T-helper 2 cell treated with Interferon-gamma antibody and Interleukin-4, amounts not matched to agents 5 μg/mL and 100 μg/mL, for 36 hours (primary cell): ENCODE results near the gene STAG3.
A peak's percentile ranks its signal among the peaks of the same experiment; 100 is the strongest.

Experiments
- DNase-seq: peaks from one replicate; pipeline ENCODE4 v3.0.0; 2021; ENCODE audit warnings: low spot score
- H3K27ac Mint-ChIP-seq: one replicate; pipeline ENCODE4 v1.8.0; 2021; ENCODE audit warnings: mild to moderate bottlenecking, mixed read lengths
- H3K27me3 Mint-ChIP-seq: one replicate; pipeline ENCODE4 v1.8.0; 2021; ENCODE audit warnings: low read depth, mixed read lengths
- H3K36me3 Mint-ChIP-seq: one replicate; pipeline ENCODE4 v1.8.0; 2021; ENCODE audit warnings: low read depth, mixed read lengths
- H3K4me1 Mint-ChIP-seq: one replicate; pipeline ENCODE4 v1.8.0; 2021; ENCODE audit warnings: low read depth, mixed read lengths
- H3K4me3 Mint-ChIP-seq: one replicate; pipeline ENCODE4 v1.8.0; 2022; ENCODE audit warnings: mild to moderate bottlenecking, moderate library complexity, mixed read lengths
- H3K9me3 Mint-ChIP-seq: one replicate; pipeline ENCODE4 v1.8.0; 2021; ENCODE audit warnings: mixed read lengths

Gene STAG3

DNA sequence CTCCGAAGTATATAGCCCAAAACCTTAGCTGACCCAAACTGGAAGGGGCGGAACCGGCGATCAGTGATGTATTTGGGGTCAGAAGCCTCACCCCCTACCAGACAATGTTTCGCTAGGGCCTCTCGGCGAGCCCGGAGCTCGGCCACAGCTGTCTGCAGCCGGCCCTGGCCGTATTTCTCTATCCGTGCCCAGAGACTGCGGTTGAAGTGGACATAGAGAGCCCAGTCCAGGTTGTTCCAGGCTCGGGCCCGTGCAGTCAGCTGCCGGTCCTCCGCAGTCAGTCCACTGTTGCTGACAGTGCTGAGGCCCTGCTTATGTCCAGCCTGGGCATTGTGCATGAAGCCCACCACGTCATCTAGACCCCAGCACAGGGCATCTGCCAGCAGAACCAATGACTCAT, 17.7 kb upstream of the STAG3 start:
- DNase-seq, result no peak
- peaks cover 19% of the 10 kb centered on the region for H3K36me3 Mint-ChIP-seq
- H3K4me3 Mint-ChIP-seq, result no peak overlapping the region
- H3K27ac Mint-ChIP-seq, result no peak overlapping the region
- no peaks in the 10 kb centered on the region for H3K27me3 Mint-ChIP-seq
- no peaks in the 10 kb centered on the region for H3K9me3 Mint-ChIP-seq
- H3K4me1 Mint-ChIP-seq, result peaks cover 31% of the 10 kb centered on the region

DNA sequence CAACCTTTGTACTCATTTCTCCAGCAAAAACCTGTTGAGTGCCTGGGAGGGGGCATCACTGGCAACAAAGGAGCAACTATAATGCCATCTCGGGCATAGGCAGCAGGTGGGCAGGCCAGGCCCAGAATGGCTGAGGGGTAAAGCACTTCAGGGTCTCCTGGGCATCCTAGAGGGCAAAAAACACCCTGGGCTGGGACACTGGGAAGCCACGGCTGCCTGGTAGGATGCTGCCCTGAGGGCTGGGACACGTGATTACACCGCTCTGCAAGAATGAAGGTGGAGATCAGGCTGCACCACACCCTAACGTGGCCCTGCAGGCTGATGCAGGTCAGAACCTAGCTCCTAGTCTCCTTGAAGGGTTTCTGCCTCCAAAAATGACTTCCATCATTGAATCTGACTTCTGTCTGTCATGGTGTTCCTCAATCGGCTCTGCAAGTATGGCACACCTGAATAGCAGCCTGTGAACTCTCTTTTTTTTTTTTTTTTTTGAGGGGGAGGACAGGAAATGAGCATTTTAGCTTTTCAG, 14.6 kb upstream of the STAG3 start:
- H3K4me3 Mint-ChIP-seq, result peak overlapping the region; percentile 66
- H3K4me1 Mint-ChIP-seq, result peaks cover 44% of the 10 kb centered on the region
- H3K9me3 Mint-ChIP-seq, result no peaks in the 10 kb centered on the region

DNA sequence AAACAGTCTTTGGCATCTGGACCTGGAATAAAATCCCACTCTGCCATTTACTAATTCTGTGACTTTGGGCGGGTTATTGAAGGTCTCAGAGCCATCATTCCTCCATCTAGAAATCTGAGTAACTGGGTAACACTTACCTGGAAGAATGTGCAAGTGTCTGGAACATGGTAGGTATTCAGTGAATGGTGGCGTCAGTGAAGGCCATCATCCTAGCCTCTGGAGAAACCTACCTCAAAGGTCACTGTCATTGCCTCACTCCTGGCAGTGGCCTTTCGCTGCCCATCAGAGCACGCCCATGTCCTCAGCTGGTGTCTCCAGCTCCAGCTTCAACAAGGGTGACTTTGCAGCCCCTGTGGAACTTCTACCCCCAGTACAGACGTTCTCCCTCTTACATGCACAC, 13.8 kb upstream of the STAG3 start:
- Mint-ChIP-seq H3K36me3 (no peaks in the 10 kb centered on the region), H3K27me3 (no peaks in the 10 kb centered on the region), H3K4me3 (no peak overlapping the region), H3K27ac (no peak overlapping the region), H3K4me1 (peaks cover 51% of the 10 kb centered on the region), H3K9me3 (no peaks in the 10 kb centered on the region)
- DNase-seq, result no peak

More for the DNA sequence above, 14.6 kb upstream of the STAG3 start:
- Mint-ChIP-seq H3K36me3 (no peaks in the 10 kb centered on the region), H3K27ac (peak overlapping the region; percentile 43), H3K27me3 (no peaks in the 10 kb centered on the region)
- DNase-seq, result no peak

DNA sequence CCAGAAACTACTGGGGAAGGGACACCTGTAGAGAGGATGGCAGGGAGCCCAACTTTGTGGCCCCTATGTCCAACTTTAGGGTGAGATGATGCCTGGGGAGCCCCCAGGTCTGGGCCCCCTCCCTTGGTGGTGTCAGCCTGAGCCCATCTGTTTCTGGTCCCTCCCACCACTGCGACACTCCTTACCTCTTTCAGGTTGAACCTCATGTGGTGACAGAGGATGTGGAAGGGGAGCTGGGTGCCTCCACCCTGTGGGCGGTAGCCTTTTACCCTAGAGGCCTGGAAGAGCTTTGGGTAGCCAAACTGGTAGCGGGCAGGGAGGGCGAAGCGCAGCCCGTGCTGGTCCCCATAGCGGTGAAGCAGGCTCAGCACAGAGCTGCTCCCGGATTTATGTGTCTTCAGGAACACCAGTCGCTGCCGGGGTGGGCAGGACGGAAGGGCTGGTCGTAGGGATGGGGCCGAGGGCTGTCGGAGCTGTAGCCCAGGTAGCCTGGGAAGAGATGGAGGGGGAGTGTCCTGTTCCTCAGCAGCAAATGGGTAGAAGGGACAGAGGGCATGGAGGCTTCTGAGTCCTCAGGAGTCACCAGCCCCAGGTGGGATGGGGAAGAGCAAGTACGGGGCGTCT, 11.3 kb upstream of the STAG3 start:
- peaks cover 3% of the 10 kb centered on the region for H3K36me3 Mint-ChIP-seq
- peaks cover 9% of the 10 kb centered on the region for H3K27me3 Mint-ChIP-seq
- no peak for DNase-seq
- H3K9me3 Mint-ChIP-seq, result no peaks in the 10 kb centered on the region
- peak overlapping the region; percentile 71 for H3K4me3 Mint-ChIP-seq
- H3K4me1 Mint-ChIP-seq, result peaks cover 60% of the 10 kb centered on the region
- H3K27ac Mint-ChIP-seq, result peak overlapping the region; percentile 71

DNA sequence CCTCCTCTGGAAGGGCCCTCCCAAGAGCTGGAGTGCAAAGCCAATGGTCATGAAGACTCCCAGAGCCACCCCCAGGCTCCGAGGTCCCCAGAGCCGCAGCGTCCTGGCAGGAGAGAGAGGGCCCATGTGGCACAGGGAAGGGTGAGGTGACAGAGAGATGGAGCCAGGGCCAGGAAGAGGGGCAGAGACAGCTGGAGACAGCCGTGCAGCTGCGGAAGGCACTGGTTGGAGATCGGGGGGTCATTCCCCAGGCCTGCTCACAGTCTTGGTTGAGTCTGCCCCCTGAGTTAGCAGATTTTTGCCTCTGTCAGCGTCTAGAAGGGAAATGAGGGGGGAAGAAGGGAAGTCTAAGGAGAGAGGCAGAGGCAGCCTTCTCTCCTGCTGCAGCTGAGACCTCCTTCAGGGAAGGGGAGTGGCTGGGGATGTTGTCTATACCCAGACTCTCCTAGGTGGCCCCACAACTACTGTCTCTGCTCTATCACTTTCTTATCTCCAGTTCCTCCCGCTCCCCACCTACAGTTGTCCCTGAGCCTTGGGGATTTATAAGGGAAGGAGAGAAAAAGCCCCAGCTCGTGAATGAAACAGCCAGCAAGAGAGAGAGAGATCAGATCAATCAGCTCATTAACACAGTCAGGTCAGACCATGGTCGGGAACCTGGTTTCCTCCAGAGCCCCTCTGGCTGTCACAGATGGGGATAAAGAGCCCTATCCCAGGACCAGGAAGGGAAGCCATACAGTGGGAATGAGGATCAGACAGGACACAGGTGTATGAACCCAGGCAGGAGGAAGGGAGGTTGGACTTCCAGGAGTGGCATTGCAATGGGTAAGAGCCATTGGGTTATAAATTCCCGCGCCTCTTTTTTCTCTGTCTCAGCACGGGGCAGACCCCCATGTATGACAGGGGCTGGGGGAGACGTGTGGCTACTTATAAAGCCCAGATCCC, 10.5 kb upstream of the STAG3 start:
- no peaks in the 10 kb centered on the region for H3K9me3 Mint-ChIP-seq
- H3K4me3 Mint-ChIP-seq, result peak overlapping the region; percentile 71
- H3K27ac Mint-ChIP-seq, result peak overlapping the region; percentile 71
- peaks cover 3% of the 10 kb centered on the region for H3K36me3 Mint-ChIP-seq
- DNase-seq, result no peak
- H3K4me1 Mint-ChIP-seq, result peaks cover 63% of the 10 kb centered on the region
- peaks cover 11% of the 10 kb centered on the region for H3K27me3 Mint-ChIP-seq

DNA sequence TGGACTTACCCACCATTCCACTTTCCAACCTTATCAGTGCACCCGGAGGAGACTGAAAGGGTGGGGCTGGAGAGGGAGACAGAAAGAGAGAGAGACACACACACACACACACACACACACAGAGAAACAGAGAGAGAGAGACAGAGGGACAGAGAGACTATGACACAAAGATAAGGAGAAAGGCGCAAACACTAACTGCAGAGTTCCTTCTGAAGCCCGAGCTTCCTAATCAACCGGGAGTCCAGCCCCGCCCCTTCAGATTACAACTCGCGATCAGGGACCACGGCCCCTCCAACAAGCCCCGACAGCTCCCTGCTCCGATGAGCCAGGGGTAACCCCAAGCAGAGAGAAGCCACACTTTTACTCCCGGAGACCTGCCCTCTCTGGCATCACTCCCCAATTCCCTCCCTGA, 9.8 kb upstream of the STAG3 start:
- no peaks in the 10 kb centered on the region for H3K9me3 Mint-ChIP-seq
- H3K4me3 Mint-ChIP-seq, result peak overlapping the region; percentile 71
- peak overlapping the region; percentile 67 for H3K27ac Mint-ChIP-seq
- no peak for DNase-seq
- H3K4me1 Mint-ChIP-seq, result peaks cover 59% of the 10 kb centered on the region
- H3K36me3 Mint-ChIP-seq, result peaks cover 3% of the 10 kb centered on the region
- peaks cover 11% of the 10 kb centered on the region for H3K27me3 Mint-ChIP-seq

DNA sequence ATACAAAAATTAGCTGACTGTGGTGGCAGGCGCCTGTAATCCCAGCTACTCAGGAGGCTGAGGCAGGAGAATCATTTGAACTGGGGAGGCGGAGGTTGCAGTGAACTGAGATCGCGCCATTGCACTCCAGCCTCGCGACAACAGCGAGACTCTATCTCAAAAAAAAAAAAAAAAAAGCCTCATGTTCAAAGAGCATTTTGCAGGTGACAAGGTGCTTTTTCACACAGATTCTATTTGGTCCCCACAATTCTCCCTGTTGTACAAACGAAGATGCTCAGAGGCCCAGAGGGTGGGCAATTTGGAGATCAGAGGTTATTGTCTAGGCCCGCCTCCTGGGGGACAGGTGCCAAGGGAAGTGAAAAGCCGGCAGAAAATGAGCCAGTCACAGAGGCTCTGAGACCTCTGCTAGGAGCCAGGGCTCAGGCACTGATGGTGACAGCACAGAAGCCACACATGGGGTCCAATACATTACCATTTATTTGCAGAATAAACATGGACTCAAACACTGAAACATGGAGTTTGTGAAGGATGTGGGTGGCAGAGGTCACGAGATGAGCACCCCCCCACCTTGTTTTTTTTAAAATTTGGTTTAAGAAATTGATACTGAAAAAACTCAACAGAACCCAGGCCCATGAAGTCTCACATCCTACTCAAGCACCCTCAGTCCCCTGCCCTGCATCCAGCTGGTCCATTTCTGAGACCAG, 8.4 kb upstream of the STAG3 start:
- H3K4me1 Mint-ChIP-seq, result peaks cover 46% of the 10 kb centered on the region

DNA sequence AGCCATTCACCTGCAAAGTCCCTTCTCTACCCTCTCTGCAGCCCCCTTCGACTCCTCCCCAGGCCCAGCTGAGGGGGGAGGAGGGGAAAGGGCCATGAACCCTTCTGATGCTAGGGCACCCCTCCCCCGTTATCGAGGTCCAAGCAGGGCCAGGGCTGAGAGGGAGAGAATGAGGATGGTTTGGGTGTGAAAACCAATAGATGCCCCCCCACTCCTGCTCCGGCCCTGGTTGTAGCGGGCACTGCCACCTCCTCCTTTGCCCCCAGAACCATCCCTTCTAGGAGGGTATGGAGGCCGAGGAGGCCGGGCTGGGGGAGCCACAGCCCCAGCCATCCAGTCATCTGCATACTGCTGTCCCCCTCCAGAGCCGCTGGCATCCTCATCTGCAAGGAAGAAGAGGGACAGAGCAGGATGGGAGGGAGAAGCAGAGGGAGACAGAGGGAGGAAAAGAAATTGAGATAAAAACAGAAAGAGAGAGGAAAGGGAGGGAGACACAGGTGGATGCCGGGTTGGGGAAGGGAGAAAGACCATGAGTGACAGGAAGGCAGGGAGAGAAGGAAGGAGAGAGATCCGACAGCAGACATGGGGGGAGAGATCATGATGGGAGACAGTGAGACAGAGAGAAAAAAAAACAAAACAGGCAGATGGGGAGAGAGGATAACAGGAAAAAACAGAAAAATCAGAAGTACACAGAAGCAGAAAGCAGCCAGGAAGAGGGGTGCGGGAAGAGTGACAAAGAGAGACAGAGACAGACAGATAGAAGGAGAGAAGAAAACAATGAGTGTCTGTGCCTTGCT, 7.4 kb upstream of the STAG3 start:
- Mint-ChIP-seq H3K4me3 (peak overlapping the region; percentile 70), H3K9me3 (no peaks in the 10 kb centered on the region), H3K36me3 (peaks cover 8% of the 10 kb centered on the region), H3K27ac (peak overlapping the region; percentile 60), H3K27me3 (peaks cover 11% of the 10 kb centered on the region), H3K4me1 (peaks cover 46% of the 10 kb centered on the region)
- no peak for DNase-seq

More for the DNA sequence above, 8.4 kb upstream of the STAG3 start:
- peaks cover 8% of the 10 kb centered on the region for H3K36me3 Mint-ChIP-seq
- H3K9me3 Mint-ChIP-seq, result no peaks in the 10 kb centered on the region
- peaks cover 11% of the 10 kb centered on the region for H3K27me3 Mint-ChIP-seq
- peak overlapping the region; percentile 67 for H3K27ac Mint-ChIP-seq
- no peak for DNase-seq
- peak overlapping the region; percentile 71 for H3K4me3 Mint-ChIP-seq

DNA sequence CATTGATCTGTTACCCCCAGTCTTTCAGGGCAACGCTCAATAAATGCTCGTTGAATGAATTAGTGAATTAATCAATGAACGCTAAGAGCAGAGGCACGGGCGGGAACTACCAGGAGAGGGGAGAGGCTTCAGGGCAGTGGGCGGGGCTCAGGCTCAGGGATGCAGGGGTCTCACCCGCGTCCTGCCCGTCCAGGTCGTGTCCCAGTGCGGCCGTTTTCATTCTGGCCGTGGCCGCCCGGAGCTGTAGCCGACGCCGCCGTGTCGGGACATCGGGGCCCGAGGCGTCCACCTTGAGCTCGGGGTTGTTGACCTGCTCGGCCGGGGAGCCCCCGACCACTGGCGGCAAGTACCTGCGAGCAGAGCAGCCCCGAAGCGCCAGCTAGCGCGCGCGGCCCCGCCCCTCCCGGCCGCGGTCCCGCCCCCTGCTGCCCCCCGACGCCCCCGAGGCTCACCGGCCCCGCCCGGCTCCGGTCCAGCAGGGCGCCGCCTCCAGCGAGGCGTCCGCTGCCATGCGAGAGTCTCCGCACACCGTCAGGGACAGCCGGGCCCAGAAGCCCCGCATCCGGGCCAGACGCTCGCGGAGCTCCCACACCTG, 6.5 kb upstream of the STAG3 start:
- Mint-ChIP-seq H3K4me1 (peaks cover 45% of the 10 kb centered on the region), H3K27ac (no peak overlapping the region), H3K36me3 (peaks cover 8% of the 10 kb centered on the region), H3K9me3 (no peaks in the 10 kb centered on the region), H3K4me3 (peak overlapping the region; percentile 70), H3K27me3 (peaks cover 11% of the 10 kb centered on the region)
- DNase-seq, result no peak

DNA sequence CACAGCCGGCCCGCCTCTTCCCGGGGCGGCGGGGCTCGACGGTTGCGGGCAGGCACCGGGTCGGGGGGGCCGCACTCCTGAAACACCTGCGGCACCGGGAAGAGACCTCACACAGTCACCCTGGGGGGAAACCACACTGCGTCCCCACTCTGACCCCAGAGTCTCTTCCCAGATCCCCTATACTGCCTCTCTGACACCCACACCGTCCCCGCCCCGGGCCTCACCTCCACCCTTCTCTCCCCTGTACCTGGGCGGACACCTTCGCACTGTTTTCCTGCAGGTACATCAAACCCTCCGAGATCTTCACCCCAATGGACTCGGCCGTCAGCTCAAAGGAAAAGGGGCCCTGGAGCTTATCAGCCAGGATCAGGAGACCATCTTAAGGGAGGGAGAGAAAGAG, 5.9 kb upstream of the STAG3 start:
- H3K27me3 Mint-ChIP-seq, result peaks cover 11% of the 10 kb centered on the region
- H3K27ac Mint-ChIP-seq, result no peak overlapping the region
- H3K36me3 Mint-ChIP-seq, result peaks cover 8% of the 10 kb centered on the region
- H3K9me3 Mint-ChIP-seq, result no peaks in the 10 kb centered on the region
- no peak for DNase-seq
- H3K4me3 Mint-ChIP-seq, result peak overlapping the region; percentile 61
- H3K4me1 Mint-ChIP-seq, result peaks cover 45% of the 10 kb centered on the region

DNA sequence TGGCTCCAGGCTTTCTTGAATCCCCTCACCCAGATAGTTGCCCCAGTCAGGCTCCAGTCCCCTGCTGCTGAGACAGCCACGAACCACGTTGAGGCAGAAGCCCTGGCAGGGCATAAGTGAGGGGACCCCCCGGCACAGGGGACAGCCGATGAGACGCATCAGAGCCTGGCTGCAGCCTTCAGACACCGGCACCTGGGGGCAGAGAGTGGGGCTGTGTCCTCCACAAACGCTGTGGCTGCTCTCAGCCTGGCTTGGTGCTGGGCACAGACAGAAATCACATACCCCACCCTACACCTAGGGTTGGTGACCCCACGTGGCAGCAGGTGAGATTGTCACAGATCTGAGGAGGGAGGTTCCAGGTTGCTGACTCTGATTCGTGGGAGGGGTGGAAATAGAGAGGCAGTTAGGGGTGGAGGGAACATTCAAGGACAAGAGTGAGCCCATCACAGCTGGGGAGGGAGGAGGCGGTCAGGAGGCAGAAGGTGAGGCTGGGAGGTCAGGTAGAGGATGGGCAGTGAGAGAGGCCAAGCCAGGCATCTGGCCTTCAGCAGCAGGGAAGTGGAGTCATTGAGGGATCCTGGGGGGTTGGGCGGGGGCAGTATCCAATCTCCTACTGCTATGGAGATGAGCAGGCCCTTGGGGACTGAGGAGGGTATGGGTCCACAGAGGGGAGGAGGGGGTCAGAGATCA, 3.8 kb upstream of the STAG3 start:
- Mint-ChIP-seq H3K27ac (no peak overlapping the region), H3K27me3 (peaks cover 11% of the 10 kb centered on the region), H3K9me3 (no peaks in the 10 kb centered on the region), H3K4me1 (peaks cover 27% of the 10 kb centered on the region), H3K36me3 (peaks cover 8% of the 10 kb centered on the region), H3K4me3 (no peak overlapping the region)
- DNase-seq, result no peak

DNA sequence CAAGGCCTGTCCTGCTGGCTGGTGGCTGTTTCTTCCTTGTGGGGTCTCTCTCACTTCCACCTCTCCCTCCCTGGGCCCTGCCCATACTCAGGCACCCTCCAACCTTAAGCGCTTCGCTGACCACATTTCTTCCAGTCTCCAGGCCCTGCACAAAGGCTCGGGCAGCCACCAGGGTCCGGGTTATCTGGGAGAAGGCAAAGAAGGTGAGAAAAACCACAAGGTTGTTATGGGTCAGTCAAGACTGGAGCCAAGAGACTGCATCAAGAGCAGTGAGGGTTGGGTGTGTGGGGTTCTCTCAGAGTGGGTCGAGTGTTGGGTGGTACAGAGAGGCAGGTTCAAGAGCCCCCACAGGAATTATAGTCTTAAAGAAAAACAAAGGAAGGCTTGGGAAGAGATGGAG, 3.1 kb upstream of the STAG3 start:
- peaks cover 27% of the 10 kb centered on the region for H3K4me1 Mint-ChIP-seq
- peaks cover 9% of the 10 kb centered on the region for H3K27me3 Mint-ChIP-seq
- H3K27ac Mint-ChIP-seq, result no peak overlapping the region
- H3K4me3 Mint-ChIP-seq, result no peak overlapping the region
- peaks cover 8% of the 10 kb centered on the region for H3K36me3 Mint-ChIP-seq
- no peaks in the 10 kb centered on the region for H3K9me3 Mint-ChIP-seq
- no peak for DNase-seq
